Colonic mucosa (tissue), 4 donors: Measurements from ENCODE around the gene HHATL. TPM values are rescaled to one million over a fixed set of nuclear protein-coding genes. Genes with fewer than 3 reads are reported as not detected.

Source experiments
- DNase-seq: peaks from one replicate; pipeline ENCODE4 v3.0.0-alpha.2; 2020
- H3K27ac ChIP-seq: fragments of 200-600 bp; one replicate; pipeline ENCODE4 v1.8.0; 2021
- H3K27me3 ChIP-seq: fragments of 200-600 bp; one replicate; pipeline ENCODE4 v1.8.0; 2021
- H3K36me3 ChIP-seq: fragments of 200-600 bp; one replicate; pipeline ENCODE4 v1.8.0; 2021
- H3K4me1 ChIP-seq: fragments of 200-600 bp; one replicate; pipeline ENCODE4 v1.8.0; 2021; ENCODE audit warnings: mild to moderate bottlenecking
- H3K4me3 ChIP-seq: fragments of 200-600 bp; one replicate; pipeline ENCODE4 v1.8.0; 2021
- H3K9ac ChIP-seq, 2 donors: one replicate each; pipeline ENCODE4 v1.7.0; 2013; ENCODE audit warnings: control low read depth in 2 of 2, low read depth in 2 of 2, low read length in 2 of 2
- H3K9me3 ChIP-seq: fragments of 200-600 bp; one replicate; pipeline ENCODE4 v1.8.0; 2021
- intact Hi-C: fragments of 100-400 bp; cut with DNase I; formaldehyde crosslinking; loops from one replicate; pipeline ENCODE4 v1.14.1; 2022
- total RNA-seq, 2 donors: library from RNA; stranded (reverse); fragmentation: NEBNext Ultra II Directional in 1 of 2; extraction: Animal tissue kit (Norgen Biotek cat#: 25700) in 1 of 2; gene quantifications; one replicate each; pipeline ENCODE4 v1.2.1, GENCODE V29; 2021
- TF ChIP-seq, protein P1 (sequence below): fragments of 200-600 bp; IDR thresholded peaks from one replicate; pipeline ENCODE4 v1.8.0; 2022; ENCODE audit warnings: antibody characterized with exemption, mild to moderate bottlenecking
- donor health status: healthy.
- donor health status: DM: no; HTN: no; CAD: no.
- donor health status: DM: no; HTN: no; CAD: no.

The HHATL gene
- total RNA-seq, 2 donors from 2014 or later = 0.50 to 1.2 TPM

- H3K9me3 ChIP-seq = no peaks in the 10 kb centered on the region
- DNase-seq = no peak
- intact Hi-C loops = no loop called here
- H3K36me3 ChIP-seq = no peaks in the 10 kb centered on the region
- H3K27ac ChIP-seq = no peak overlapping the region
- no peaks in the 10 kb centered on the region for H3K4me1 ChIP-seq
- H3K9ac ChIP-seq = no peak overlapping the region
- no peaks in the 10 kb centered on the region for H3K27me3 ChIP-seq
- TF ChIP-seq, protein P1, sequence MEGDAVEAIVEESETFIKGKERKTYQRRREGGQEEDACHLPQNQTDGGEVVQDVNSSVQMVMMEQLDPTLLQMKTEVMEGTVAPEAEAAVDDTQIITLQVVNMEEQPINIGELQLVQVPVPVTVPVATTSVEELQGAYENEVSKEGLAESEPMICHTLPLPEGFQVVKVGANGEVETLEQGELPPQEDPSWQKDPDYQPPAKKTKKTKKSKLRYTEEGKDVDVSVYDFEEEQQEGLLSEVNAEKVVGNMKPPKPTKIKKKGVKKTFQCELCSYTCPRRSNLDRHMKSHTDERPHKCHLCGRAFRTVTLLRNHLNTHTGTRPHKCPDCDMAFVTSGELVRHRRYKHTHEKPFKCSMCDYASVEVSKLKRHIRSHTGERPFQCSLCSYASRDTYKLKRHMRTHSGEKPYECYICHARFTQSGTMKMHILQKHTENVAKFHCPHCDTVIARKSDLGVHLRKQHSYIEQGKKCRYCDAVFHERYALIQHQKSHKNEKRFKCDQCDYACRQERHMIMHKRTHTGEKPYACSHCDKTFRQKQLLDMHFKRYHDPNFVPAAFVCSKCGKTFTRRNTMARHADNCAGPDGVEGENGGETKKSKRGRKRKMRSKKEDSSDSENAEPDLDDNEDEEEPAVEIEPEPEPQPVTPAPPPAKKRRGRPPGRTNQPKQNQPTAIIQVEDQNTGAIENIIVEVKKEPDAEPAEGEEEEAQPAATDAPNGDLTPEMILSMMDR = no peak
- no peak overlapping the region for H3K4me3 ChIP-seq
These were observed 15.7 kb upstream of the HHATL start for GRCh38 chr3:42718338-42718737.

GRCh38 chr3:42717306-42717705 is 14.7 kb upstream of the HHATL start:
- intact Hi-C loops = no loop called here
- H3K4me3 ChIP-seq = no peak overlapping the region
- H3K36me3 ChIP-seq = no peaks in the 10 kb centered on the region
- no peaks in the 10 kb centered on the region for H3K9me3 ChIP-seq
- no peaks in the 10 kb centered on the region for H3K27me3 ChIP-seq
- no peak for DNase-seq
- H3K4me1 ChIP-seq = no peaks in the 10 kb centered on the region
- TF ChIP-seq, protein P1 = no peak
- no peak overlapping the region for H3K27ac ChIP-seq
- H3K9ac ChIP-seq = no peak overlapping the region

DNA sequence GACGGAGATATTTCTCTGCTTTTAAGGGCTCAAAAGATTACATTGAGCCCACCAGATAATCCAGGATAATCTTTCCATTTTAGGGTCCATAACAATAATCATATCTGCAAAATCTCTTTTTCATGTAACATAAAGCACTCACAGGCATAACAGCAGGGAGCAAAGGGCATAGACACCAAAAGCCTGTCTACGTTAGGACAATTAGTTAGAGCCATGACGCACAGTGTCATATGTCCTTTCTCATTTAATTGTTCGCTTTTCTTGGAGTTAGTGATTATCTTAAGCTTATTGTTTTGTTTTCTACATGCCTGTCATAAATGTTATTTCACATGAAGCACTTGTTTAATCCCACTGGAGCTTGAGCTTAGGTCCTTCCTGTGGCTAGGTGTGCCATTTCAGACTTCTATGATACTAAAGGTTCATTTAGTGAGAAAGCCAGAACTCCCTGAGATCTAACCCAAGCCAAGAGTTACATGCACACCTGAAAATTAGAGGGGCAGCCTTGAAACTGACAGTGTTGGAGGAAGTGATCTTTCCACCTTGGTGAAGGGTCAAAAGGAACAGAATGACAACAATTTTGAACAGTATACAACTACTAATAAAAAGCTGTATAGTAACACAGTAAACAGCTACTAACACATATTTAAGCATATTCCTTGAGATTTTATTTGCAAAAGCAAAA is 11.7 kb upstream of the HHATL start:
- Histone ChIP-seq H3K9me3 (no peaks in the 10 kb centered on the region), H3K9ac (peak overlapping the region in 1 of 2 donors; percentile 2), H3K4me3 (no peak overlapping the region), H3K36me3 (no peaks in the 10 kb centered on the region), H3K27ac (no peak overlapping the region), H3K27me3 (no peaks in the 10 kb centered on the region), H3K4me1 (no peaks in the 10 kb centered on the region)
- TF ChIP-seq, protein P1 = no peak
- DNase-seq = no peak
- intact Hi-C loops = no loop called here

DNA sequence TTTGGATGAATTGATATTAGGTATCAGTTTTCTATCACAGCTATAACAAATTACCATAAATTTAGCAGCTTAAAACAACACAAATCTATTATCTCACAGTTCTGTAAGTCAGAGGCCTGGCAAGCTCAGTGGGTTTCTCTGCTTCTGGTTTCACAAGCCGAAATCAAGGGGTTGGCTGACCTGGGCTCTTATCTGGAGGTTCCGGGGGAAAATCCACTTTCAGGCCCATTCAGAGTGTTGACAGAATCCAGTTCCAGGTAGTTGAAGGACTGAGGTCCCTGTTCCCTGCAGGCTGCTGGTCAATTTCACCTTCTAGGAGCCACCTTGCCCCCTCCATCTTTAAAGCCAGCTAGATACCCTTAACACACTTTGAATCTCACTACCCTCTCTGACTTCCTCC is 11.1 kb upstream of the HHATL start:
- no peak overlapping the region for H3K9ac ChIP-seq
- no peaks in the 10 kb centered on the region for H3K36me3 ChIP-seq
- intact Hi-C loops = no loop called here
- no peaks in the 10 kb centered on the region for H3K27me3 ChIP-seq
- H3K27ac ChIP-seq = no peak overlapping the region
- no peak for DNase-seq
- TF ChIP-seq, protein P1 = no peak
- H3K9me3 ChIP-seq = no peaks in the 10 kb centered on the region
- no peak overlapping the region for H3K4me3 ChIP-seq
- H3K4me1 ChIP-seq = no peaks in the 10 kb centered on the region

DNA sequence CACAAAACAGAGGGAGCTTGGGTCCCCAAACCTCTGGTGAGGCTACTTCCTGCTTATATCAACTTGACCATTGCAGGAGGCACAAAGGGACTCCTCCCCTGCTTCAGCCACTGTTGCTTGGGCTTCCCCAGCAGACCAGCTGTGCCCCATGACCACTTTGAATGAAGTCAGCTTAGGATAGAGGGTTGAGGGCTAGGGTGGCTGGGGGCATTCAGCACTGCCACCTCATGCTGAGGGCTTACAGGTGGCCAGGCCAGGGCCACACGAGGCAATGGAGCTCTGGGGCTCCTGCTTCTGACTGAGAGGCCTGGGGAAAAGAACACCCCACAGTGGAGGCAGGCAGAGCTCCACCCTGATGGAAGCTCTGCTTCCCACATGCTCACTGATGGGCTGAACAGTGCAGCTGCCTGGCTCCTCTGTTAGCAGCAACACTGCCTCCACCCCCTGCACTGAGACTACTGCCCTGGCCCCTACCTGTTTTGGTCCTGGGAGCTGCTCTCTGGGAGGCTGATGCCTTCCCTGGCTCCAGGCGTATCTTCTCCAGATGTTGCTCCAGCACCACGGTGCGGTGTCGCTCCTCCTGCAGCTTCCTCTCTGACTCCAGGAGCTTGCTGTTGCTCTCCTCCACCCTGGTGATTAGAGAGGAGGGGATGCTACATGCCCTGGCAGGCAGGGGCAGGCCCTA is 10.2 kb upstream of the HHATL start:
- H3K4me3 ChIP-seq = no peak overlapping the region
- H3K27me3 ChIP-seq = no peaks in the 10 kb centered on the region
- intact Hi-C loops = no loop called here
- no peaks in the 10 kb centered on the region for H3K36me3 ChIP-seq
- H3K9me3 ChIP-seq = no peaks in the 10 kb centered on the region
- no peak overlapping the region for H3K27ac ChIP-seq
- H3K4me1 ChIP-seq = no peaks in the 10 kb centered on the region
- no peak for DNase-seq
- no peak overlapping the region for H3K9ac ChIP-seq
- TF ChIP-seq, protein P1 = no peak
